Fibroblast of peridontal ligament (primary cell): Measurements from ENCODE around the gene CCSAP.
"Not testable (repeated sequence)": the region's sequence is repeated elsewhere in the genome, so short reads cannot be mapped to it uniquely, and the experiment has no call there.

ENCODE experiments used
- DNase-seq: peaks from one replicate; pipeline ENCODE4 v3.0.0-alpha.2; 2010; ENCODE audit errors: extremely low read depth

The CCSAP gene

GRCh38 chr1:229342656-229343569 is at the start of gene CCSAP:
TSS of gene CCSAP (minus strand) at chr1:229343047. CDS start at chr1:229342465, 582 bp downstream.
- peak; percentile 32 for DNase-seq

GRCh38 chr1:229390130-229390529 is 47.3 kb upstream of the CCSAP start:
- DNase-seq: no peak

GRCh38 chr1:229388897-229389580 is 46.2 kb upstream of the CCSAP start:
- DNase-seq: peak; percentile 84

- no peak for DNase-seq
These were observed 43.1 kb upstream of the CCSAP start for GRCh38 chr1:229385853-229386456.

- DNase-seq: no peak
These were observed 42.0 kb upstream of the CCSAP start for GRCh38 chr1:229384822-229385221.

- no peak for DNase-seq
These were observed 41.1 kb upstream of the CCSAP start for GRCh38 chr1:229383961-229384360.

- no peak for DNase-seq
These were observed 40.3 kb upstream of the CCSAP start for GRCh38 chr1:229383188-229383587.

- DNase-seq: no peak
These were observed 38.4 kb upstream of the CCSAP start for GRCh38 chr1:229381234-229381633.

GRCh38 chr1:229380536-229381160 is 37.8 kb upstream of the CCSAP start:
- DNase-seq: no peak

GRCh38 chr1:229379846-229380245 is 37.0 kb upstream of the CCSAP start:
- DNase-seq: no peak

GRCh38 chr1:229378586-229379367 is 35.9 kb upstream of the CCSAP start:
- DNase-seq: peak; percentile 15

- DNase-seq: not testable (repeated sequence)
These were observed 35.2 kb upstream of the CCSAP start for GRCh38 chr1:229378035-229378434.

GRCh38 chr1:229377429-229377828 is 34.6 kb upstream of the CCSAP start:
- DNase-seq: no peak

GRCh38 chr1:229376521-229376920 is 33.7 kb upstream of the CCSAP start:
- DNase-seq: no peak

GRCh38 chr1:229374485-229374884 is 31.6 kb upstream of the CCSAP start:
- DNase-seq: no peak

- DNase-seq: no peak
These were observed 30.5 kb upstream of the CCSAP start for GRCh38 chr1:229373395-229373794.

GRCh38 chr1:229372251-229372650 is 29.4 kb upstream of the CCSAP start:
- DNase-seq: no peak

GRCh38 chr1:229371624-229372023 is 28.8 kb upstream of the CCSAP start:
- no peak for DNase-seq

GRCh38 chr1:229370601-229371021 is 27.8 kb upstream of the CCSAP start:
- DNase-seq: peak; percentile 23

- DNase-seq: no peak
These were observed 25.5 kb upstream of the CCSAP start for GRCh38 chr1:229368347-229368746.

GRCh38 chr1:229365569-229365968 is 22.7 kb upstream of the CCSAP start:
- DNase-seq: no peak
